ENCODE measurements around the gene MYO5B. TPM values are rescaled to one million over a fixed set of nuclear protein-coding genes. Genes with fewer than 3 reads are reported as not detected.

Gene MYO5B
- total and polyA plus RNA-seq, 9 of the 15 experiments (the other 6 are each of a cell fraction or from before 2014, with no cell fraction given), result 0.07 to 0.42 (median 0.28) TPM

GRCh38 chr18:50187659-50188058, 7.3 kb downstream of the MYO5B start:
- CTCF ChIA-PET (ENCODE audit: low intra/inter-chr PET ratio), result no interaction called here
- intact Hi-C loops (cut with micrococcal nuclease), result no loop called here
- no peaks in the 10 kb centered on the region for H3K9me3 ChIP-seq (replicated peaks; ENCODE audit: control insufficient read depth, insufficient read depth, low read depth, low read length)

More at GRCh38 chr18:50187659-50188058, 7.3 kb downstream of the MYO5B start:
- no peaks in the 10 kb centered on the region for H3K79me2 ChIP-seq (ENCODE audit: control insufficient read depth, insufficient read depth, low read length)
- in situ Hi-C loops (cut with MboI), result no loop called here
- no peak for TF ChIP-seq BCL6 (CRISPR knock-in tag; IDR thresholded peaks at IDR 0.05)
- TF ChIP-seq TCF7L2 (IDR thresholded peaks at IDR 0.05; ENCODE audit: low read depth, low read length), result no peak
- TF ChIP-seq ZBTB11 (CRISPR knock-in tag; IDR thresholded peaks at IDR 0.05), result no peak
- TF ChIP-seq FOXJ2 (tag; IDR thresholded peaks at IDR 0.05), result no peak
- peak; percentile 64; the same call in 1 of the 2 replicates for TF ChIP-seq ESRRA (IDR thresholded peaks at IDR 0.05; ENCODE audit: borderline replicate concordance, low read depth)
- H3K4me3 ChIP-seq, result no peak overlapping the region
- FAIRE-seq, result no peak
- WGBS (ENCODE audit: insufficient coverage, low coverage, missing lambda C conversion rate), result 0% methylated on average over 3 of the region's 3 CpGs
- no peaks in the 10 kb centered on the region for H4K20me1 ChIP-seq (replicated peaks; ENCODE audit: control insufficient read depth, insufficient read depth, low read length)
- BruUV-seq (replicated peaks), result no TSS peak
- no peaks in the 10 kb centered on the region; a peak in 2 of 5 replicates for H3K27me3 ChIP-seq (ENCODE audit: control insufficient read depth in 2 of 2, insufficient read depth in 2 of 2, low read length in 2 of 2)
- H3K9ac ChIP-seq (ENCODE audit: insufficient read depth in 1 of 2, low read depth in 2 of 2, low read length in 2 of 2), result no peak overlapping the region
- H3K4me2 ChIP-seq (ENCODE audit: insufficient read depth, low read length), result no peak overlapping the region
- POLR2A ChIA-PET, result interaction anchor here (0.9 to 1.4 kb wide), 3 partner anchors 8 to 39 kb away, joined by 3 to 7 read pairs (median 4); partner anchors contain the start of gene MYO5B
- H3K4me1 ChIP-seq (replicated peaks in 1 of 2; ENCODE audit: control insufficient read depth in 2 of 2, insufficient read depth in 2 of 2, low read length in 2 of 2), result no peaks in the 10 kb centered on the region
- no peak for DNase-seq (ENCODE audit: extremely low read depth in 1 of 4, low spot score in 3 of 4)
- H3K27ac ChIP-seq (ENCODE audit: extremely low read depth, low read depth, low read length), result no peak overlapping the region
- no peaks in the 10 kb centered on the region for H3K9me1 ChIP-seq (ENCODE audit: control insufficient read depth, insufficient read depth, low read length)
- H3K36me3 ChIP-seq (ENCODE audit: control insufficient read depth, insufficient read depth, low read length), result no peaks in the 10 kb centered on the region
- no peak for ATAC-seq
- H2AFZ ChIP-seq (ENCODE audit: low read depth, low read length), result no peak overlapping the region
